H1 (cell line): ENCODE results near the gene GRM8. TPM values are rescaled to one million over a fixed set of nuclear protein-coding genes. Genes with fewer than 3 reads are reported as not detected.

Source experiments
- CEBPB ChIP-seq: IDR thresholded peaks from 2 replicates; pipeline ENCODE4 v1.6.1; 2012; ENCODE audit warnings: low read depth, low read length
- E2F6 ChIP-seq: IDR thresholded peaks from 2 replicates; pipeline ENCODE4 v1.6.1; 2012; ENCODE audit warnings: inconsistent platforms
- KDM4A ChIP-seq: IDR thresholded peaks from one replicate; pipeline ENCODE4 v1.7.1; 2012; ENCODE audit warnings: low read depth, mild to moderate bottlenecking, moderate library complexity, low read length, inconsistent platforms; ENCODE audit not compliant: severe bottlenecking
- MAFK ChIP-seq: IDR thresholded peaks from 2 replicates; pipeline ENCODE4 v1.6.1; 2012; ENCODE audit warnings: low read depth, mild to moderate bottlenecking, improper control_type of control experiment, low read length
- MAX ChIP-seq: IDR thresholded peaks from 2 replicates; pipeline ENCODE4 v1.6.1; 2012; ENCODE audit warnings: inconsistent platforms
- TAF1 ChIP-seq: IDR thresholded peaks from 2 replicates; pipeline ENCODE4 v1.6.1; 2011; ENCODE audit warnings: mild to moderate bottlenecking, low read depth, low read length
- TBP ChIP-seq: IDR thresholded peaks from 2 replicates; pipeline ENCODE4 v1.6.1; 2011; ENCODE audit warnings: low read depth, low read length, improper control_type of control experiment
- YY1 ChIP-seq: IDR thresholded peaks from 2 replicates; pipeline ENCODE4 v1.6.1; 2011; ENCODE audit warnings: low read depth, mild to moderate bottlenecking, low read length
- polyA plus RNA-seq, 7 experiments: library from polyadenylated mRNA; depleted of rRNA in 3 of 7; stranded (reverse) in 5 of 7; unstranded in 2 of 7; fragments of >200 nt in 5 of 7; fragments of 200-250 nt in 2 of 7; gene quantifications; 1 replicate in 5 of 7; 2 replicates in 1 of 7; 4 replicates in 1 of 7; pipeline versions ENCODE4 v1.2.1 to v1.2.3, GENCODE V29; 2011 to 2013; ENCODE audit warnings: missing spikeins in 2 of 7, mixed read lengths in 2 of 7
- total RNA-seq: library from RNA; stranded (reverse); fragmentation: NEBNext Ultra II Directional; extraction: Animal tissue kit (Norgen Biotek cat#: 25700); gene quantifications from 2 replicates; pipeline ENCODE4 v1.2.1, GENCODE V29; 2021

Gene GRM8
- total and polyA plus RNA-seq, 2 of the 8 experiments (the other 6 are each of a cell fraction or from before 2014, with no cell fraction given): 2.6 to 2.8 TPM

GRCh38 chr7:127250312-127251035 lies 2.3 kb downstream of the GRM8 start (continued):
- TF ChIP-seq TAF1 (no peak), KDM4A (no peak), MAFK (no peak), MAX (no peak), E2F6 (no peak), YY1 (no peak), CEBPB (no peak), TBP (no peak)
